GM12865 (cell line): ENCODE data around the gene CLBA1.
"Not testable (repeated sequence)": the region's sequence is repeated elsewhere in the genome, so short reads cannot be mapped to it uniquely, and the experiment has no call there.

Source experiments
- DNase-seq: peaks from one replicate; pipeline ENCODE4 v3.0.0; 2010; ENCODE audit warnings: low read depth
- H3K4me3 ChIP-seq: 2 replicates; pipeline ENCODE4 v1.5.1; 2011; ENCODE audit warnings: mild to moderate bottlenecking, low read depth, low read length, control low read depth
- TF ChIP-seq, protein P1 (sequence below): IDR thresholded peaks from 2 replicates; pipeline ENCODE4 v1.5.1; 2011; ENCODE audit warnings: low read length, control low read depth, low read depth, inconsistent platforms; ENCODE audit not compliant: insufficient read depth; ENCODE audit errors: missing control alignments

The CLBA1 gene

GRCh38 chr14:105028251-105028927 is 42.8 kb downstream of the CLBA1 start:
- DNase-seq, result no peak
- TF ChIP-seq, protein P1, sequence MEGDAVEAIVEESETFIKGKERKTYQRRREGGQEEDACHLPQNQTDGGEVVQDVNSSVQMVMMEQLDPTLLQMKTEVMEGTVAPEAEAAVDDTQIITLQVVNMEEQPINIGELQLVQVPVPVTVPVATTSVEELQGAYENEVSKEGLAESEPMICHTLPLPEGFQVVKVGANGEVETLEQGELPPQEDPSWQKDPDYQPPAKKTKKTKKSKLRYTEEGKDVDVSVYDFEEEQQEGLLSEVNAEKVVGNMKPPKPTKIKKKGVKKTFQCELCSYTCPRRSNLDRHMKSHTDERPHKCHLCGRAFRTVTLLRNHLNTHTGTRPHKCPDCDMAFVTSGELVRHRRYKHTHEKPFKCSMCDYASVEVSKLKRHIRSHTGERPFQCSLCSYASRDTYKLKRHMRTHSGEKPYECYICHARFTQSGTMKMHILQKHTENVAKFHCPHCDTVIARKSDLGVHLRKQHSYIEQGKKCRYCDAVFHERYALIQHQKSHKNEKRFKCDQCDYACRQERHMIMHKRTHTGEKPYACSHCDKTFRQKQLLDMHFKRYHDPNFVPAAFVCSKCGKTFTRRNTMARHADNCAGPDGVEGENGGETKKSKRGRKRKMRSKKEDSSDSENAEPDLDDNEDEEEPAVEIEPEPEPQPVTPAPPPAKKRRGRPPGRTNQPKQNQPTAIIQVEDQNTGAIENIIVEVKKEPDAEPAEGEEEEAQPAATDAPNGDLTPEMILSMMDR, result no peak
- no peak overlapping the region for H3K4me3 ChIP-seq

DNA sequence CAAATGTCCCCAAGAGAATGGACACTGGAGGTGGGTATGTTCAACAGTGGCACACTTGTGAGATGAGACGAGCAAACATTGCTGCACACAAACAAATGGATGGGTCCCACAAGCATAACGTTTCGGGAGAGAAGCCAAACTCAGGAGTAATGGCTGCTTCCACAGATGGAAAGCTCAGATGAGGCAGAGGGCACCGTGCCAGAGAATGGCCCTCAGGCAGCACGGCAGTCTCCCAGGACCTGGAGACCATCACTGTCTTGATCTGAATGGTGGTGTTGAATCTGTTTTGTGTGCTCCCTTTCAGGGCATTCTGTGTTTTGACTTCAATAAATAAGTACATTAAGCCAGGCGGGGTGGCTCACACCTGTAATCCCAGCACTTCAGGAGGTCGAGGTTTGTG is 43.8 kb downstream of the CLBA1 start:
- DNase-seq, result no peak
- TF ChIP-seq, protein P1, result no peak
- no peak overlapping the region for H3K4me3 ChIP-seq

DNA sequence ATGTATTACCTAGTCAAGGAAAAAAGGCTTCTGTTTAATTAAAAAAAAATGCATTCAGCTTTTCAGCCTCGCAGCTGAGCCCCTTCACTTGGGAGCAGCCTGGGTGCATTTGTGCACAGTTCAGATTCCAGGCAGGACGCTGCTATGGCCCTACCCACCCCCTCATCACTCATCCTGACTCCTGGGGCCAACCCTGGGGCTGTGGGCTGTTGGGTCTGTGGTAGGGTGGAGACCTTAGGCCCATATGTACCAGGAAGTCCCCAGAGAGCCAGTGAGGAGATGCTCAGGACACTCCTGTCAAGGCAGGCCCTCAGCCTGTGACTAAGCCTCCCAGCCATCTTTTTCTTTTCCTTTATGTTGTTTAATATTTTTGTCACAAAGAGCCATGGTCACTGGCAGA is 44.6 kb downstream of the CLBA1 start:
- TF ChIP-seq, protein P1, result no peak
- H3K4me3 ChIP-seq, result no peak overlapping the region
- DNase-seq, result no peak

GRCh38 chr14:105030836-105031396 is 45.3 kb downstream of the CLBA1 start:
- TF ChIP-seq, protein P1, result no peak
- H3K4me3 ChIP-seq, result no peak overlapping the region
- no peak for DNase-seq

GRCh38 chr14:105032451-105032901 is 46.9 kb downstream of the CLBA1 start:
- not testable (repeated sequence) for H3K4me3 ChIP-seq, DNase-seq

DNA sequence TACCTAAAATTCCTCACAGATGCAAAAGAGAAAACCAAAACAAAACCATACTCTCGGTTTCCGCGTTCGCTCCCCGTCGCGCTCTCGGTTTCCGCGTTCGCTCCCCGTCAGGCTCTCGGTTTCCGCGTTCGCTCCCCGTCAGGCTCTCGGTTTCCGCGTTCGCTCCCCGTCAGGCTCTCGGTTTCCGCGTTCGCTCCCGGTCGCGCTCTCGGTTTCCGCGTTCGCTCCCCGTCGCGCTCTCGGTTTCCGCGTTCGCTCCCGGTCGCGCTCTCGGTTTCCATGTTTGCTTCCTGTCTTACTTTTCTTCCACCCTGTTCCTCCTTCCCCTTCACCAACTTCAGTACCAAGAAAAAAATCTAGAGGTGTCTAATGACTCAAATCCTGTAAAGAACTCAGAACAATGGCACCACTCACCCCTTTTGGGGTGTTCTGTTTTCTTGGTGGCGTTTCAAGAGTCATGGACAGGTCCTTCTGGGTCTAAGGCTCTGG is 47.9 kb downstream of the CLBA1 start:
- not testable (repeated sequence) for H3K4me3 ChIP-seq, DNase-seq

DNA sequence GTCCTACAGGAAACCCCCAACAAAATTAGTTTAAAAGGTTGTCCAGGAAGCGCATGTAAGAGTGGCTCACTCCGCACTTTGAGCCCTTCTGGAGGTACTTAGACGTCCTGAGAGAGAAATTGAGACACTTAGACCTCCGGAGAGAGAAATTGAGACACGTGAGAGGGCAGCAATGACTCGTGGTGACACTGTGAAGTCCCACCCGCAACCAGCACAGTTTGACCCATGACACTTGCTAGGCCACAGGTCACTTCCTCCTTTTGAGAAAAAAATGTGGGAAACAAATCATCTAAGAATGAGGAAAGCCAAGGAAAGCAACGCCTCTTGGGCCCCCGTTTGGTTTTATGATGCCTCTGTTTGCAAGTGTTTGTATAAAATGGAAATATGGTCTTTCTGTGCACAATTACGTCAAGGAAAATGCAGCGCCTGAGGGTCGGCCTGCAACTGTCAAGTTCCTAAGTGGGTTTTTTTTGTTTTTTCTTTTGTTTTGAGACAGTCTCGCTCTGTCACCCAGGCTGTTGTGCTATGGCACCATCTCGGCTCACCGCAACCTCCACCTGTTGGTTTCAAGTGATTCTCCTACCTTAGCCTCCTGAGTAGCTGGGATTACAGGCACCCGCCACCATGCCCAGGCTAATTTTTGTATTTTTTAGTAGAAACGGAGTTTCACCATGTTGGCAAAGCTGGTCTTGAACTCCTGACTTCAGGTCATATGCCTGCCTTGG is 48.9 kb downstream of the CLBA1 start:
- TF ChIP-seq, protein P1, result no peak
- no peak overlapping the region for H3K4me3 ChIP-seq
- no peak for DNase-seq

DNA sequence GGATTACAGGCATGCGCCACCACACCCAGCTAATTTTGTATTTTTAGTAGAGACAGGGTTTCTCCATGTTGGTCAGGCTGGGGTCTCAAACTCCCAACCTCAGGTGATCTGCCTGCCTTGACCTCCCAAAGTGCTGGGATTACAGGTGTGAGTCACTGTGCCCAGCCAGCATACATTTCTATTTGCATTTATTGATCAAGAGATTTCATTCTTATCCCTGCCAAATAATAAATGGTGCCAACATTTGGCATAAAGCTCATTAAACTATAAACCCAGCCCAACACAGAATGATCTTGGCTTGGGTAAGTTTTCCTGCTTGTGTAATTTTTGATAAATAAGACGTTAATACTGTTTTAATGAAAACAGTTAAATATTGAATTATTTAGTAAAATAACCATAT is 50.0 kb downstream of the CLBA1 start:
- not testable (repeated sequence) for DNase-seq, H3K4me3 ChIP-seq
